Germinal center (tissue), 1 donor: ENCODE results near the gene UNC5A.

Experiments used
- DNase-seq: peaks from one replicate; pipeline ENCODE4 v3.0.0; 2012; ENCODE audit warnings: mixed read lengths, low spot score

The UNC5A gene

GRCh38 chr5:176899296-176899891 is 89.0 kb downstream of the UNC5A start, which contains the start of gene HK3:
Gene HK3, minus strand, starts transcription at chr5:176899346. Its CDS starts 3,187 bp downstream, at chr5:176896159.
- no peak for DNase-seq

- no peak for DNase-seq
Observed at GRCh38 chr5:176899946-176900779, 89.8 kb downstream of the UNC5A start.

- no peak for DNase-seq
Observed at GRCh38 chr5:176900780-176901204, 90.4 kb downstream of the UNC5A start.

GRCh38 chr5:176901260-176902101 is 91.1 kb downstream of the UNC5A start:
- DNase-seq = no peak

- DNase-seq = no peak
Observed at GRCh38 chr5:176902102-176902814, 91.9 kb downstream of the UNC5A start.

- no peak for DNase-seq
Observed at GRCh38 chr5:176902911-176903664, 92.7 kb downstream of the UNC5A start.

- no peak for DNase-seq
Observed at GRCh38 chr5:176904276-176904675, 93.9 kb downstream of the UNC5A start.

- DNase-seq = no peak
Observed at GRCh38 chr5:176906126-176906525, 95.8 kb downstream of the UNC5A start.

- no peak for DNase-seq
Observed at GRCh38 chr5:176906796-176907195, 96.4 kb downstream of the UNC5A start.

GRCh38 chr5:176908675-176909368 is 98.5 kb downstream of the UNC5A start:
- DNase-seq = no peak

- DNase-seq = no peak
Observed at GRCh38 chr5:176912115-176912514, 101.8 kb downstream of the UNC5A start.

- DNase-seq = no peak
Observed at GRCh38 chr5:176915906-176916305, 105.5 kb downstream of the UNC5A start.

GRCh38 chr5:176916337-176916736 is 106.0 kb downstream of the UNC5A start:
- DNase-seq = no peak

GRCh38 chr5:176918613-176919012 is 108.3 kb downstream of the UNC5A start:
- no peak for DNase-seq

GRCh38 chr5:176921714-176922113 is 111.4 kb downstream of the UNC5A start:
- DNase-seq = no peak

- DNase-seq = no peak
Observed at GRCh38 chr5:176922817-176923216, 112.5 kb downstream of the UNC5A start.

- DNase-seq = no peak
Observed at GRCh38 chr5:176927562-176927961, 117.2 kb downstream of the UNC5A start.

GRCh38 chr5:176929654-176930053 is 119.3 kb downstream of the UNC5A start:
- DNase-seq = no peak
